GM21825 (cell line): ENCODE data around the gene NSUN2.

Experiments
- ATAC-seq: cut with Tn5 transposase; IDR thresholded peaks from one replicate; pipeline ENCODE4 v1.9.1; 2021; ENCODE audit warnings: mild to moderate bottlenecking, moderate library complexity; ENCODE audit not compliant: unreplicated experiment

The NSUN2 gene

DNA sequence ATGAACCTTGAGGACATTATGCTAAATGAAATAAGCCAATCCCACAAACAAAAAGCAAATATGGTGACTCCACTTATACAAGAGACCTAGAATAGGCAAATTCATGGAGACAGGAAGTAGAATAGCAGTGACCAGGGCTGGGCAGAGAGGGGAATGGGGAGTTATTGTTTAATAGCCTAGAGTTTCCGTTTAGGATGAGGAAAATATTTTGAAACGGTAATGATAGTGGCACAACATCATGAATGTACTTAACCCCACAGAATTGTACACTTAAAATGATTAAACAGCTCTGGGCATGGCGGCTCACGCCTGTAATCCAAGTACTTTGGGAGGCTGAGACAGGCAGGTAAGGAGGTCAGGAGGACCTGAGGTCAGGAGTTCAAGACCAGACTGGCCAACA is 65.8 kb downstream of the NSUN2 start:
- ATAC-seq: no peak

DNA sequence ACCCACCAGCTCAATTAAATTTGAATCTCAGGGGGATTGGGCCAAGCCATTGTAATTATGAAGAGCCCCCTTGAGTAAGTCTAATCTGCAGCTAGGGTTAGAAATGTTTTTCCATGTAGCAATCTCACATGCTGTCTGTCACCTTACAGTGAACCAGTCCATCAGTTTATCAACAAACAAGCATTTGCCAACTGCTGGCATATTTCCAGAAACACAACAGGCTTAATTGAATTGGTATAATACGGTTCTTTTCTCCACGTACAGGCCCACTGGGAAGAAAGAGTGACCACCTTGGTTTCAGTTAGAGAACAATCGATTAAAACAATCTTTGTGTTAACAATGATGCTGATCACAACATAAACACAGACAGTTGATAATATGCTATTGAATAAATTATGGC is 67.4 kb downstream of the NSUN2 start:
- ATAC-seq: no peak

DNA sequence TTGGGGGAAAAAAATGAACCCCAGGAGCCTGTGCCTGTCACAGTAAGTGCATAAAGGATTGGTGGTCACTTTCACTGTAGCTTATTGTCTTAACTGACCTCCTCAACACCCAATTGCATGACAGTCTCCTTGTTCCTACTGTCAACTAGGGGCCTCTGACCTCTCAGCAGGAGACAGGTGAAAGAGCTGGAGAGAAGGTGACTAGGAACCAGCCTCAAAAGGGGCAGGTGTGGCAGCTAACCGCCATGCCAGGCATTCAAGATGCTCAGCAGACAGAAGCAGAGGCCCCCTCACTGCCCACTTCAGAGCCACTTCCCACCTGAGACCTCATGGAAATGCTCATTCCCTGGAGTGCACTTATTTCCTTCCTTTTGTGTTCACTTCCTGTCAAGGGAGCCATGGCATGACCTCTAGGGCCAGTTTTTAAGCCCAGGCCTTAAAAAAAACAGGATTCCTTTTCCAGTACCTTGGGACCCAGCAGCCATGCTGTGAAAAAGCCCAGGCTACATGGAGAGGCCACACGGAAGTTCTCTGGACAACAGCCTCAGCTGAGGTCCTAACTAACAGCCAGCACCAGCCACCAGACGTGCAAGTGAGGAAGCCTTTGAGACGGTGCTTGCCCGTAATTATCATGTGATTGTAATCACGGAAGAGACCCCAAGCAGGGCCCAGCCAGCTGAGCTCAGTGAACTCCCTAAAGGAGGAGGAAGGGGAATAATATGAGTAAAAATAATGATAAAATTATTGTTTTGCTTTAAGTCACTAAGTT is 74.9 kb downstream of the NSUN2 start:
- ATAC-seq: no peak

DNA sequence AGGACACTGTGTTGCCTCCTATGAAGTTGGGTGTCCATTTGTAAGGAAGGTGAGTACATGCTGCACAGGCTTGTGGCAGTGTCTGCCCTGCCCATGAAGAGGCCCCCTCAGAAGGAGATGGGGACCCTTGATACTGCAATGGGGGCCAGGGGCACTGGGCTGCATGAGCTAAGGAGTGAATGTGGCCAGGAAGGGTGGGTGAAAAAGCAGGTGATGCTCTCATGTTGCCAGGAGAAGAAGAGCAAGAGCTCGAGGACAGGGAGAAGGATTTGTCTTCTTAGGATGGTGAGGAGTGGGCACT is 76.1 kb downstream of the NSUN2 start:
- ATAC-seq: no peak

DNA sequence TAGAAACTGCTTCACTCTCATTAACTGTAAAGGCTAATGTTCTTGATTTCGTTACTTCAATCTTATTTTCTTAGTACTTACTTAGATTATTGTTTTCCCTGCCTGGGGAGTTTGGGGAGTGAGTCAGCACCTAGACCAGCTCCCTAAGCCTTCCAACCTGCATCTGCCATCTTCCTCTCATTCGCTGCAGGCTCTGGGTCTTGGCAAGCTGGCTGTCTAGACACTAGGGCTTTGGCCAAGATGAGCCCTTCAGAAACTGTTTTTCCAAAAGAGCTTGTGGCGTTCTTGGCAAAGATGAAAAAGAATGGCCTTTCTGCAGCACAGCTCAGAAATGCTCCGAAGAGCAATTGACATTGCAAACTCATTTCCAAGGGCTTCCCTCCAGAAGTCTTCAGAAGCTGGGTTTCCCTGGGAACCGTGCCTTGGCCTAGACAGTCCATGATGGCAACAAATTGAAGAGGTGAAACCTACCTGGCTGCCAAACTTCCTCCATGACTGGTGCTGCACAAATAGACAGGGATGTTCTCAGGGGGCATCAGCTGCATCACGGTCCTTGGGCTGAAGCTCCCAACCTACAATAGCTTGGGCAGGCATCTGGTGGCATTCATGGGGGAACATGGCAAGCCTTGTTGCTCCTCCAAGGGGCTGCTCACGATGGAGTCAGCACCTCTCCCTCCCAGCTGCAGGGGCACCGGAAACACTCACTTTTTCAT is 76.6 kb downstream of the NSUN2 start:
- no peak for ATAC-seq

DNA sequence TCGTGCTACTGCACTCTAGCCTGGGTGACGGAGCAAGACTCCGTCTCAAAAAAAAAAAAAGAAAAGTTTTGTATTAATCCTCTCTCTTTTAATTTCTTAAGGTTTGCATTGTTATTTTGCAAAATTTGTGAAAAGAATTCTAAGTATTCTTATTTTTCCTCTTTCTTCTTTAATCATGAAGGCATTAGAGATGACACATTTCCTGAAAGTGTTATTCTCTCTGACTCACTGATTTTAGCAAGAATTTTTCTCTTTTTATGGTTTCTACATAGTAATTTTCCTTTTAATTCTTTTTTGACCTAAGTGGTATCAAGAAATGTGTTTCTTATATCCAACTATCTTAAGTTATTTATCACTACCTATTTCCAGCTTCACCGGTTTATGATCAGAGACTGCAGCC is 78.0 kb downstream of the NSUN2 start:
- ATAC-seq: no peak

DNA sequence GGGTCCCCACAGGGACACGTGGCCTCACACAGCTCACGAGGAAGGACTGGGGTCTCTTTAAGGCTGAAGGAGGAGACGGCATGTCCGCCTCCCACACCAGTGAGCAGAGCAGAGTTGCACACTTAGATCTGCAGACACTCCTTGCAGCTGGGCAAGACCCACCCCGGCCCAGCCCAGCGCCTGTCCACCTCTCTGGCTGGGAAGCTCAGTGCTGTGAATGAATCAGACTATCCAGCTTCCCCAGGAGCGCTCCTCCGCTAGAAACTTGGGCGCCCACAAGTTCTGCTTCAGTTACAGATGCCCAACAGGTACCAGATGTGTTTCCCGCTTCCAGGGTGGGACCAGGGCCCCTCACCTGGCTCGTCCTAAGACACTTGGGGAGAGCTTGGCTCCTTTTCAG is 78.9 kb downstream of the NSUN2 start:
- no peak for ATAC-seq

DNA sequence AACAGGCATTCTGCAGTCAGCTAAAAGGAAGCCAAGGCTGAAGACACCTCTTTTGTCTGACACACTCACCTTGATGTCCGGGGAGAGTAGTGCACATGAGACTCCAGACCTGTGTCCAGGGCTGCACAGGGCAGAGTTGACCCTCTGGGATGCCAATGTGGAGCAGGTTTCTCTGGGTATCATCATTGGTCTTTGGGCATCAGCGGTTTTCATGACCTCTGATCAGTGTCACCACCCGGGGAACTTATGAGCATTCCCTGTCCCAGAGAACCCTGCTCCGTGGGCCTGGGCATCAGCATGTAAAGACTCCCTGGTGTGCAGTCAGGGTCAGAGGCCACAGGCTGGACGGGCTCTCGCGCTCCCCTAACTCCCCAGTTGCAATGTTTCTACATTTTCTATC is 80.2 kb downstream of the NSUN2 start:
- ATAC-seq: no peak

DNA sequence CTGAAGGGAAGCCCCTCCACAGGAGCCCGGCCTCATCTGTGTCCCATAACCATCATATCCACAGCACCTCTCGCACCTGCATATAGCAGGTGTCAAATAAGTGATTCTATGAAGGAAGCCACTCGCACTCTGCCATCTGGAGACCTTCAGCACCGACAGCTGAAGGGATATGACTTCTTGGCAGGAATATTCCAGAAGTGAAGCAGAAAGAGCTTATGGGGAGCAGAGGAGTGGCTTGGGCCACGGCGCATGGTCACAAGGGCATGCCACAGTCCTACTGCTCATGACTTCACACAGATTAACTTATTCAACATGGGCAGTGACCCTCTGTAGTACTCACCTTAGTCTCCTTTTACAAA is 80.9 kb downstream of the NSUN2 start:
- ATAC-seq: no peak

DNA sequence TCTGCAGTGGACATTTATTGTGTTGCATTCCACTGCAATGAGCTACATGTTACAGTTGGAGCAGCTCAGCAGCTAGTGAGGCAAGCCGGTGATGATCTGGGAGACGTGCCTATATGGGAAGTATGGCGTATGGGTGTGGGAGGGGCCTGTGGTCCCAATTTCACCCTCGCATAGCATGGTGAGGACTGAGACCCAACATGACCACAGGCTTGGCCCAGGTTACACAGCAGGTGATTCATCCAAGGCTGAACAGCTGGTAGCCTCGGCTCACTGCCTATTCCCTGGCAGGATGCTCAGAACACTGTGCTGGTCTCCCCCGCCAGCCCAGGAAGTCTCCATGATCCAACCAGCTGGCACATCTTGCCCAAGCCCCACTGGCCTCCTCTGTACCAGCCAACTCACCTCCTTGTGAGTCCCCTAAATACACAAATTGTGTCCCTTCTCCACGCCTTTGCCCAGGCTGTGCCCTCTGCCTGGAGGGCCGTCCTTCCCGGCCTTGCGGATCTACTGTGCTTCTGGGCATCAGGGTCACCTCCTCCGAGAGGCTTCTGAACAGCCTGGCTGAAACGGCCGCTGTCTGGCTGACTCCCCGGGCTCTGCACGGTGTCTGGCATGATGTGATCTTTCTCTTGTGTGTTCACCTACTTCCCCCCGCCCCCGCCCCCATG is 81.4 kb downstream of the NSUN2 start:
- ATAC-seq: no peak

DNA sequence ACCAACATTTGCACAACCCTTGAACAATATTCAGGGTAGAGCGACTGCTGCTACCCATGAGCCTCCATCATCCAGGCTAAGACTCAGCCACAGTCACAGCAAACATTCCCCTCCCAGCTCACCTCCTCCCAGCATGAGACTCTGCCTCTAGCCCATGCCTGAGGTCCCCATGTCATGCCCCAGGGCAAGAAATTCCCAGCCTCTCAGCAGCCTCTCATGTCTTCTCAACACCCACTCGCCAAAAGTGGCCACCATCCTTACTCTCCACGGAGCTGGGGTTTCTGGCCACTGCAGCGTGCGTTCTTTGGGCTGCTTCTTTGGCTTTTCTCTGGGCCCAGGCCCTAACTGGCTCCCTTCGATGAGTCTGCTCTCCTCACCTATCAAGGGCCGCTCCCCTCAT is 82.2 kb downstream of the NSUN2 start:
- no peak for ATAC-seq
